Endothelial cell (in vitro differentiated cells): ENCODE measurements around the gene PRKCZ. TPM values are rescaled to one million over a fixed set of nuclear protein-coding genes. Genes with fewer than 3 reads are reported as not detected.
A peak's percentile ranks its signal among the peaks of the same experiment; 100 is the strongest.

ENCODE experiments used
- DNase-seq: peaks from one replicate; pipeline ENCODE4 v3.0.0; 2021; ENCODE audit warnings: low spot score
- H3K27ac Mint-ChIP-seq: one replicate; pipeline ENCODE4 v1.8.0; 2021; ENCODE audit warnings: mixed read lengths, inconsistent platforms; ENCODE audit not compliant: unreplicated experiment
- H3K27me3 Mint-ChIP-seq: one replicate; pipeline ENCODE4 v1.8.0; 2021; ENCODE audit warnings: mild to moderate bottlenecking, moderate library complexity, mixed read lengths, inconsistent platforms; ENCODE audit not compliant: unreplicated experiment
- H3K36me3 Mint-ChIP-seq: one replicate; pipeline ENCODE4 v1.8.0; 2021; ENCODE audit warnings: mild to moderate bottlenecking, low read depth, mixed read lengths, inconsistent platforms; ENCODE audit not compliant: unreplicated experiment
- H3K4me1 Mint-ChIP-seq: one replicate; pipeline ENCODE4 v1.8.0; 2021; ENCODE audit warnings: mild to moderate bottlenecking, mixed read lengths, inconsistent platforms; ENCODE audit not compliant: unreplicated experiment
- H3K4me3 Mint-ChIP-seq: one replicate; pipeline ENCODE4 v1.8.0; 2021; ENCODE audit warnings: mild to moderate bottlenecking, mixed read lengths, inconsistent platforms; ENCODE audit not compliant: unreplicated experiment
- H3K9me3 Mint-ChIP-seq: one replicate; pipeline ENCODE4 v1.8.0; 2021; ENCODE audit warnings: mixed read lengths, inconsistent platforms; ENCODE audit not compliant: unreplicated experiment
- CTCF ChIP-seq: fragments of 200-600 bp; sonication (generic); IDR thresholded peaks from one replicate; pipeline ENCODE4 v1.5.0; 2021; ENCODE audit warnings: antibody characterized with exemption; ENCODE audit not compliant: unreplicated experiment
- total RNA-seq: library from RNA; stranded (reverse); fragmentation: NEBNext Ultra II Directional; extraction: Animal tissue kit (Norgen Biotek cat#: 25700); gene quantifications from one replicate; pipeline ENCODE4 v1.2.1, GENCODE V29; 2021; ENCODE audit not compliant: unreplicated experiment

PRKCZ gene
- total RNA-seq, 1 donor from 2014 or later, result 23.1 TPM

GRCh38 chr1:2053784-2054376, 3.7 kb downstream of the PRKCZ start:
- no peaks in the 10 kb centered on the region for H3K9me3 Mint-ChIP-seq
- H3K4me1 Mint-ChIP-seq, result peaks cover 6% of the 10 kb centered on the region
- H3K27me3 Mint-ChIP-seq, result peaks cover 5% of the 10 kb centered on the region
- H3K27ac Mint-ChIP-seq, result no peak overlapping the region
- no peak overlapping the region for H3K4me3 Mint-ChIP-seq
- TF ChIP-seq CTCF, result no peak
- no peak for DNase-seq
- no peaks in the 10 kb centered on the region for H3K36me3 Mint-ChIP-seq

GRCh38 chr1:2054560-2054959, 4.3 kb downstream of the PRKCZ start:
- no peak for DNase-seq
- Mint-ChIP-seq H3K27ac (no peak overlapping the region), H3K36me3 (no peaks in the 10 kb centered on the region), H3K9me3 (no peaks in the 10 kb centered on the region), H3K27me3 (peaks cover 1% of the 10 kb centered on the region), H3K4me3 (no peak overlapping the region), H3K4me1 (no peaks in the 10 kb centered on the region)
- TF ChIP-seq CTCF, result no peak

- Mint-ChIP-seq H3K36me3 (no peaks in the 10 kb centered on the region), H3K9me3 (no peaks in the 10 kb centered on the region), H3K4me1 (no peaks in the 10 kb centered on the region), H3K27ac (no peak overlapping the region), H3K4me3 (peak overlapping the region; percentile 62), H3K27me3 (peaks cover 1% of the 10 kb centered on the region)
- no peak for DNase-seq
- TF ChIP-seq CTCF, result no peak
These were observed 5.8 kb downstream of the PRKCZ start for GRCh38 chr1:2055911-2056575.

- no peaks in the 10 kb centered on the region for H3K4me1 Mint-ChIP-seq
These were observed 6.9 kb downstream of the PRKCZ start for GRCh38 chr1:2056955-2057590.

More at GRCh38 chr1:2056955-2057590, 6.9 kb downstream of the PRKCZ start:
- Mint-ChIP-seq H3K36me3 (no peaks in the 10 kb centered on the region), H3K9me3 (no peaks in the 10 kb centered on the region), H3K27ac (no peak overlapping the region), H3K4me3 (no peak overlapping the region), H3K27me3 (peaks cover 1% of the 10 kb centered on the region)
- DNase-seq, result no peak
- no peak for TF ChIP-seq CTCF
